C4-2B (cell line): ENCODE measurements around the gene MAGI3.

Experiments used
- H3K27ac ChIP-seq: fragments of 450-650 bp; 2 replicates; pipeline ENCODE4 v1.5.1; 2017
- ZFX ChIP-seq: fragments of 450-650 bp; IDR thresholded peaks from 2 replicates; pipeline ENCODE4 v1.6.1; 2017
- TF ChIP-seq, protein P1 (sequence below): fragments of 450-650 bp; conservative IDR thresholded peaks from 2 replicates; pipeline ENCODE4 v1.5.1; 2017; ENCODE audit warnings: mild to moderate bottlenecking

The MAGI3 gene

DNA sequence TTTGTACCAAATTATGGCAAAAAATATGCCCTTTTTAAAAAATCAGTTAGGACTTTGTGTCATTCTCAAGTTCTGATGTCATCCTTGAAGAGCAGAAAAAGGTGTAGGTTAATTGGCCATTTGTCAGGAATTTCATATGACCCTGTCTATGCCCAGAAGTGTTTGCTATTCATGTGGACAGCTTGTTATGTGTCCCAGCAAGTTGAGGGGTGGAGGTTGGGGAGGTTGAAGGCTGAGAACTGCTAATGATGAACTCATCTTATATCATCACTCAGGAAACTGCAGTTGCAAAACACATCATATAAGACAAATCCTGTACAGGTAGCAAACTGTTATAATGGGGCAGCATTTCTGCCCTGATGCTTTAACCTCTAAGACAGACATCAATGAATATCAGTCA, 262.5 kb downstream of the MAGI3 start:
- no peak overlapping the region for H3K27ac ChIP-seq
- TF ChIP-seq ZFX, result no peak
- TF ChIP-seq, protein P1, sequence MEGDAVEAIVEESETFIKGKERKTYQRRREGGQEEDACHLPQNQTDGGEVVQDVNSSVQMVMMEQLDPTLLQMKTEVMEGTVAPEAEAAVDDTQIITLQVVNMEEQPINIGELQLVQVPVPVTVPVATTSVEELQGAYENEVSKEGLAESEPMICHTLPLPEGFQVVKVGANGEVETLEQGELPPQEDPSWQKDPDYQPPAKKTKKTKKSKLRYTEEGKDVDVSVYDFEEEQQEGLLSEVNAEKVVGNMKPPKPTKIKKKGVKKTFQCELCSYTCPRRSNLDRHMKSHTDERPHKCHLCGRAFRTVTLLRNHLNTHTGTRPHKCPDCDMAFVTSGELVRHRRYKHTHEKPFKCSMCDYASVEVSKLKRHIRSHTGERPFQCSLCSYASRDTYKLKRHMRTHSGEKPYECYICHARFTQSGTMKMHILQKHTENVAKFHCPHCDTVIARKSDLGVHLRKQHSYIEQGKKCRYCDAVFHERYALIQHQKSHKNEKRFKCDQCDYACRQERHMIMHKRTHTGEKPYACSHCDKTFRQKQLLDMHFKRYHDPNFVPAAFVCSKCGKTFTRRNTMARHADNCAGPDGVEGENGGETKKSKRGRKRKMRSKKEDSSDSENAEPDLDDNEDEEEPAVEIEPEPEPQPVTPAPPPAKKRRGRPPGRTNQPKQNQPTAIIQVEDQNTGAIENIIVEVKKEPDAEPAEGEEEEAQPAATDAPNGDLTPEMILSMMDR, result no peak

DNA sequence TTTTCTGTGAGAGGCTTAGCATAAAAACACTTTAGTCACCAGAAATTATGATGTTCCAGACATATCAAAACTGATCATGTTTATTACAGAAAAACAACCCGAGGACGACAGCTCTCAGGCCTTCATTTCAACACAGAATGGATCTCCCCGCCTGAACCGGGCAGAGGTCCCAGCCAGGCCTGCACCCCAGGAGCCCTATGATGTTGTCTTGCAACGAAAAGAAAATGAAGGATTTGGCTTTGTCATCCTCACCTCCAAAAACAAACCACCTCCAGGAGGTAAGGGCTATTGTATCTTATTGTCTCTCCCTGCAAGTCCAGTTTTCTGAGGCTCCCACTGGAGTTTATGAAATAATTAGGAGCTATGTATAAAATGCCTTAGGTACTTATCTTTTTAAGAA, 263.4 kb downstream of the MAGI3 start:
- H3K27ac ChIP-seq, result no peak overlapping the region

DNA sequence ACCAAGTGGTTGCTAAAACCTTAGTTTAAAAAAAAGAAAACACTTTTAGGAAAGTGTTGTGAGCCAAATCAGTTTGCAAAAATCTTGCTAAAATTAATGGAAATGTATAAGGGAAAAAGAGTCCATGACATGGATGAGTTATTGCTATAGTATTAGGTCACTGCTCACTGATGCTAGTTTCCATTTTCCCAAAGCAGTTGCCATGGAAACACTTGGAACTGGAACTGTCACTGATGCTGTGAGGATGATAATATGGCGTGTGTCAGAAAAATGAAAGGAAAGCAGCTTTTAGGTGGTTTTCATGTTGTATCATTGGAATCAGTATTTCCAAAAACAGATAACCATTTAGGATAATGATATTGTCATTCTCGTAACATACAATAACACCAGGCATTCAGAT, 264.6 kb downstream of the MAGI3 start:
- no peak overlapping the region for H3K27ac ChIP-seq
- no peak for TF ChIP-seq ZFX
- TF ChIP-seq, protein P1, result no peak

More for the DNA sequence above, 263.4 kb downstream of the MAGI3 start:
- TF ChIP-seq, protein P1, result no peak
- no peak for TF ChIP-seq ZFX

DNA sequence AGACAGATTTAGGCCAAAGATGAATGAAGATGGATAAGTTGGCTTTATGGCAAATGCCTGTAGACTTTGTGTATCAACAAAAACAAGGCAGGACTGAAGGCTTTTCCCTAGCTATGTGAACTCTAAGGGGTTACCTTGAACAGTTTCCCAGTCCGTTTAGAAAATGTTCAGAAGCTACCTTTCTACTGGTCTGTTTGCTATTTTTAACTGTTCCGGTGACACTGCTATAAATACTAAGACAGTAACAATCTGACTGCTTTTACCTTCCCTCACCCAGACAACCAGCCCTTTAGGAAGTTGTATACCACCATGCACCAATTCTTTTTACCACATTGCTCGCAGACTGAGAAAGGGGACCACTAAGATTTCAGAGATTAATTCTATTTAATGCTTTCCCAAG, 266.8 kb downstream of the MAGI3 start:
- TF ChIP-seq, protein P1, result no peak
- no peak for TF ChIP-seq ZFX
- no peak overlapping the region for H3K27ac ChIP-seq

DNA sequence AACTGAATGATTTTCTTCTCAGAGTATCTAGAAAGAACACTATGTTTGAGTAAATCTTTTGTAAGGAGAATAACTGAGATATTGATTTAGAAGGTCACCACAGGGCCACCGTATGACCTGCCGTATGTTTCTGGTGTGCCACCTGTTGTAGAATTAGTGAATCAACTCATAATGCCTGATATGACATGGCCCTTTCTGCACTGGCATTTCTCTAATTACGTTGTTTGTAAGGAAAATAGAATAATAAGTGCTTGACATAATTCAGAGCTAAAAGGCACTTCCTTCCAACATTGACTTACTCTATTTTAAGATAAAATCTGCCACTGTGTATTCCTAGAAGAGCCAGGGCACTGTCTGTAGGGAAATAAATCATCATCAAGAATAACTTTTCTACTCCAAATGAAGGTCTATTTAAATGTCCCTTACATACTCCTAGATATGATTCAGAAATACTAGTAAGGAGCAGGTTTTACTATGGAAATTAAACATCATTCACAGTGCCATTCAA, 267.3 kb downstream of the MAGI3 start:
- TF ChIP-seq ZFX, result no peak
- TF ChIP-seq, protein P1, result no peak
- H3K27ac ChIP-seq, result no peak overlapping the region

DNA sequence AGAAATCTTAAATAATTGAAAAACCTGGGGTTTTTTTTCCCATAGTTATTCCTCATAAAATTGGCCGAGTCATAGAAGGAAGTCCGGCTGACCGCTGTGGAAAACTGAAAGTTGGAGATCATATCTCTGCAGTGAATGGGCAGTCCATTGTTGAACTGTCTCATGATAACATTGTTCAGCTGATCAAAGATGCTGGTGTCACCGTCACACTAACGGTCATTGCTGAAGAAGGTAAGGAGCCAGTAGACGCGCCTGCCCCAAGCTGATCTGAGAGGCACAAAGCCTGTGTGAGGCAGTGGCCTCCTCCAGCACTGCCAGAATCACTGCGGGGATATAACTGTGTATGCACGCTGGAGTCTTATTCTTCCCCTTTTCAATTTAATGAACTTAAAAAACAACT, 268.7 kb downstream of the MAGI3 start:
- TF ChIP-seq, protein P1, result no peak
- no peak for TF ChIP-seq ZFX
- H3K27ac ChIP-seq, result no peak overlapping the region

DNA sequence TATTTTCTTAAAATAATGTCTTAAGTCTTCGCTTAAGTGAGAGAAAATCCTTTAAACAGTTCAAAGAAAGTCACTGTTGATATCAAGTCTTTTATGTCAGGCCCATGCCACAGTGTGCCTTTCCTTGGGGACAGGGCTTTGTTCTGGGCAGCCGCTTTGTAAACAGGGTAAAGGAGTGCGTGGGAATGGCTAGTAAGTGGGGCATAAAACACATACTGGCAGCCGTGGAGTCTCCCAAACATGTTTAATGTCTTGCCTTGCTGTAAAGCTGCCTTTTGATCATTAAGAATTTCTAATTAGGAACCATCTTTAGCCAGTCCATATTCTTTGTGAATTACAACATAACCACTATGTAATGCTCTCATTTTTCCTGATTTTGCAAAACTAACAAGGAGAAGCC, 269.2 kb downstream of the MAGI3 start:
- TF ChIP-seq, protein P1, result no peak
- TF ChIP-seq ZFX, result no peak
- H3K27ac ChIP-seq, result no peak overlapping the region
